ENCODE results near the gene GTF2H4.

Gene GTF2H4

DNA sequence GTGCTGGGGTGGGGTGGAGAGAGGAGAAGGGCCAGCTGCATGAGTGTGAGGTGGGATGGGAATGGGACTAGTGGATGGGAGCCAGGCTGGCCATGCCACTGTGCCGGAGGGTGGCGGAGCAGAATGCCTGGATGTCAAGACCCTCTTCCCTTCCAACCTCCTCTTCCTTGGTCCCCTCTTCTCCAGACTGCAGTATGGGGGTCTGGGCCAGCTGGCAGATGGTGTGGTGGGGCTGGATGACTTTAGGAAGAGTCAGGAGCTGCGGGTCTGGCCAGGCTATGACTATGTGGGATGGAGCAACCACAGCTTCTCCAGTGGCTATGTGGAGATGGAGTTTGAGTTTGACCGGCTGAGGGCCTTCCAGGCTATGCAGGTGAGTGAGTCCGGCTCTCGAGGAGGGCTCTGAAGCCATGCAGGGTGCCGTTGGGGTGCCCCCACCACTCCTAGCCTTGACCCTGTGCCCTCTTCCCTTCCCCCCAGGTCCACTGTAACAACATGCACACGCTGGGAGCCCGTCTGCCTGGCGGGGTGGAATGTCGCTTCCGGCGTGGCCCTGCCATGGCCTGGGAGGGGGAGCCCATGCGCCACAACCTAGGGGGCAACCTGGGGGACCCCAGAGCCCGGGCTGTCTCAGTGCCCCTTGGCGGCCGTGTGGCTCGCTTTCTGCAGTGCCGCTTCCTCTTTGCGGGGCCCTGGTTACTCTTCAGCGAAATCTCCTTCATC is 16.0 kb upstream of the GTF2H4 start:
- Histone ChIP-seq H3K9me3 (ENCODE audit: control insufficient read depth, insufficient read depth, low read length) (no peaks in the 10 kb centered on the region), H3K36me3 (ENCODE audit: control insufficient read depth, low read length) (no peaks in the 10 kb centered on the region; the same call in 1 of the 2 replicates)

DNA sequence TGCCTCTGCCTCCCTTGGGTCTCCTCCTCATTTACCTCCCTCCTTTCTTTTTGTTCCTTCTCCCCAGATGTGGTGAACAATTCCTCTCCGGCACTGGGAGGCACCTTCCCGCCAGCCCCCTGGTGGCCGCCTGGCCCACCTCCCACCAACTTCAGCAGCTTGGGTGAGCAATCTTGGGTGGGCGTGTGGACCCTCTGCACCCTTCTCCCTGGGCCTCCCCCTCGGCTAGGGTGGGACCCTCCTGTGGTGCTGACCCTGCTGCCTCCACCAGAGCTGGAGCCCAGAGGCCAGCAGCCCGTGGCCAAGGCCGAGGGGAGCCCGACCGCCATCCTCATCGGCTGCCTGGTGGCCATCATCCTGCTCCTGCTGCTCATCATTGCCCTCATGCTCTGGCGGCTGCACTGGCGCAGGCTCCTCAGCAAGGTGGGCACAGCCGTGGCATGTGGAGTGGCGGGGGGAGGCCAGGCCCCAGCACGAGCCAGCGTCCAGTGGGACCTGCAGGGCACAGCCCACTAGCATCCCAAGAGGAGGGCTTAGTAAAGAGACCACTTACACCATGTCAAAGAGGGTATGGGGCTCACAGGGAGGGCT is 14.9 kb upstream of the GTF2H4 start:
- no peak overlapping the region for H3K4me2 ChIP-seq (ENCODE audit: low read length)
- H3K36me3 ChIP-seq (ENCODE audit: control insufficient read depth, low read length) = peaks cover 3% of the 10 kb centered on the region; the same call in 1 of the 2 replicates
- no peaks in the 10 kb centered on the region for H3F3A ChIP-seq (ENCODE audit: control insufficient read depth, insufficient read depth)
- H3K4me3 ChIP-seq (ENCODE audit: low read length) = no peak overlapping the region
- H3K27ac ChIP-seq (ENCODE audit: low read depth, low read length) = no peak overlapping the region
- H3K27me3 ChIP-seq (ENCODE audit: control insufficient read depth, low read length) = no peaks in the 10 kb centered on the region
- no peaks in the 10 kb centered on the region for H3K9me2 ChIP-seq (replicated peaks; ENCODE audit: control insufficient read depth, low read length)
- H3K9me3 ChIP-seq (ENCODE audit: control insufficient read depth, insufficient read depth, low read length) = no peaks in the 10 kb centered on the region
- peaks cover under 1% of the 10 kb centered on the region; the same call in 1 of the 2 replicates for H3K4me1 ChIP-seq (ENCODE audit: control insufficient read depth, low read length)
- TF ChIP-seq CTCF (IDR thresholded peaks at IDR 0.05; ENCODE audit: low read depth, low read length, poor library complexity, severe bottlenecking) (peak; percentile 36), EZH2phosphoT487 (IDR thresholded peaks at IDR 0.05; ENCODE audit: borderline replicate concordance, low read length) (no peak)
- no peaks in the 10 kb centered on the region for H4K20me1 ChIP-seq (ENCODE audit: control insufficient read depth, insufficient read depth, low read depth, low read length)
- no peaks in the 10 kb centered on the region for H3K79me2 ChIP-seq (ENCODE audit: control insufficient read depth, low read length)

More for the DNA sequence above, 16.0 kb upstream of the GTF2H4 start:
- TF ChIP-seq CTCF (IDR thresholded peaks at IDR 0.05; ENCODE audit: low read depth, low read length, poor library complexity, severe bottlenecking) (no peak), EZH2phosphoT487 (IDR thresholded peaks at IDR 0.05; ENCODE audit: borderline replicate concordance, low read length) (no peak)
- H3K9me2 ChIP-seq (replicated peaks; ENCODE audit: control insufficient read depth, low read length) = no peaks in the 10 kb centered on the region
- H3K27me3 ChIP-seq (ENCODE audit: control insufficient read depth, low read length) = no peaks in the 10 kb centered on the region
- no peak overlapping the region for H3K4me2 ChIP-seq (ENCODE audit: low read length)
- peaks cover 8% of the 10 kb centered on the region for H3K4me1 ChIP-seq (ENCODE audit: control insufficient read depth, low read length)
- H4K20me1 ChIP-seq (ENCODE audit: control insufficient read depth, insufficient read depth, low read depth, low read length) = no peaks in the 10 kb centered on the region
- peaks cover 5% of the 10 kb centered on the region; the same call in 1 of the 2 replicates for H3F3A ChIP-seq (ENCODE audit: control insufficient read depth, insufficient read depth)
- H3K79me2 ChIP-seq (ENCODE audit: control insufficient read depth, low read length) = no peaks in the 10 kb centered on the region; the same call in 1 of the 2 replicates
- H3K27ac ChIP-seq (ENCODE audit: low read depth, low read length) = no peak overlapping the region
- H3K4me3 ChIP-seq (ENCODE audit: low read length) = no peak overlapping the region

DNA sequence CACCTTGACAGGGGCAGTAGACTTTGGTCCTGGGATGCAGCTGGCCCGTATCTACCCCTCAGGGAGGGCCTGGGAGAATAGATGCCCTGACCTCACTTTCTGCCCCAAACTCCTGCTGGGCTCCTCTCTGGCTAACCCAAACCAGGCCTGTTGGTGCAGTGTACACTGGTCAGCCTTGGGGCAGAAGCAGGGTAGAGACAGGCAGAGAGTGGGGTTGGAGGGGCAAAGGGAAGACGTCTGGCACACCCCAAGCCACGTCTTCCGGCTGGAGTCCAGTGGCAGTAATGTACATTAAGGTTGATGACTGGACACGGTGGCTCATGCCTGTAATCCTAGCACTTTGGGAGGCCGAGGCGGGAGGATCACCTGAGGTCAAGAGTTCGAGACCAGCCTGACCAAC is 14.3 kb upstream of the GTF2H4 start:
- H3K4me3 ChIP-seq (ENCODE audit: low read length) = no peak overlapping the region
- peaks cover 4% of the 10 kb centered on the region; the same call in 1 of the 2 replicates for H3K36me3 ChIP-seq (ENCODE audit: control insufficient read depth, low read length)
- no peaks in the 10 kb centered on the region for H3K4me1 ChIP-seq (ENCODE audit: control insufficient read depth, low read length)
- H3F3A ChIP-seq (ENCODE audit: control insufficient read depth, insufficient read depth) = no peaks in the 10 kb centered on the region
- H3K27me3 ChIP-seq (ENCODE audit: control insufficient read depth, low read length) = no peaks in the 10 kb centered on the region
- H3K9me3 ChIP-seq (ENCODE audit: control insufficient read depth, insufficient read depth, low read length) = no peaks in the 10 kb centered on the region
- H3K4me2 ChIP-seq (ENCODE audit: low read length) = no peak overlapping the region
- H3K9me2 ChIP-seq (replicated peaks; ENCODE audit: control insufficient read depth, low read length) = no peaks in the 10 kb centered on the region
- TF ChIP-seq EZH2phosphoT487 (IDR thresholded peaks at IDR 0.05; ENCODE audit: borderline replicate concordance, low read length) (no peak), CTCF (IDR thresholded peaks at IDR 0.05; ENCODE audit: low read depth, low read length, poor library complexity, severe bottlenecking) (no peak)
- H4K20me1 ChIP-seq (ENCODE audit: control insufficient read depth, insufficient read depth, low read depth, low read length) = no peaks in the 10 kb centered on the region
- no peaks in the 10 kb centered on the region for H3K79me2 ChIP-seq (ENCODE audit: control insufficient read depth, low read length)
- no peak overlapping the region for H3K27ac ChIP-seq (ENCODE audit: low read depth, low read length)
